Endothelial cell of umbilical vein (primary cell): ENCODE data around the gene SMTNL2. TPM values are rescaled to one million over a fixed set of nuclear protein-coding genes. Genes with fewer than 3 reads are reported as not detected.

Experiments
- BruUV-seq: library from RNA; stranded (reverse); fragments of 400-500 nt; replicated peaks from 2 replicates; lab custom pipeline; 2021; lab: Mats Ljungman, UMichigan
- CTCF ChIA-PET: fragments of 300-600, 350-600 bp; sonication (Branson Sonifier 250); formaldehyde crosslinking; loops from one replicate; lab custom pipeline; 2021; ENCODE audit warnings: antibody characterized with exemption, inconsistent platforms; lab: Charles Lee
- POLR2A ChIA-PET: fragments of 300-600, 350-600 bp; sonication (Branson Sonifier 250); formaldehyde crosslinking; loops from one replicate; lab custom pipeline; 2021; ENCODE audit warnings: antibody characterized with exemption, inconsistent platforms; lab: Charles Lee
- DNase-seq: peaks from one replicate; pipeline ENCODE4 v3.0.0-alpha.2; 2011; ENCODE audit warnings: low read depth, low spot score
- FAIRE-seq: peaks from 2 replicates; lab custom pipeline; 2011; peaks lifted over from hg19 to GRCh38; lab: Jason Lieb, UNC
- H2AFZ ChIP-seq: 2 replicates; pipeline ENCODE4 v1.6.0; 2012; ENCODE audit warnings: low read depth, low read length, control low read depth, inconsistent platforms
- H3K27ac ChIP-seq: 2 replicates; pipeline ENCODE4 v1.5.1; 2011; ENCODE audit warnings: low read depth, mild to moderate bottlenecking, control low read depth, low read length, moderate library complexity; ENCODE audit not compliant: insufficient read depth
- H3K27me3 ChIP-seq, 2 experiments: 2 replicates each; pipeline versions ENCODE4 v1.6.0 to v1.6.1; 2011; ENCODE audit warnings: low read length in 2 of 2, mixed read lengths in 1 of 2; ENCODE audit not compliant: control insufficient read depth in 2 of 2, insufficient read depth in 2 of 2
- H3K36me3 ChIP-seq, 2 experiments: 2 replicates in 1 of 2; 3 replicates in 1 of 2; pipeline ENCODE4 v1.5.1; 2011; ENCODE audit warnings: low read length in 2 of 2, mild to moderate bottlenecking in 1 of 2, moderate library complexity in 1 of 2; ENCODE audit not compliant: control insufficient read depth in 2 of 2, insufficient read depth in 2 of 2; ENCODE audit errors: extremely low read depth in 1 of 2
- H3K4me1 ChIP-seq: 3 replicates; pipeline ENCODE4 v1.5.1; 2011; ENCODE audit warnings: mild to moderate bottlenecking, low read length; ENCODE audit not compliant: control insufficient read depth, insufficient read depth; ENCODE audit errors: extremely low read depth
- H3K4me2 ChIP-seq: 2 replicates; pipeline ENCODE4 v1.6.1; 2011; ENCODE audit warnings: low read length, control low read depth, mixed read lengths; ENCODE audit not compliant: insufficient read depth
- H3K4me3 ChIP-seq, 3 experiments: fragments of 200-600 bp in 1 of 3; sonication (generic), shearing (Covaris generic) in 1 of 3; replicated peaks in 1 of 3; 2 replicates each; pipeline ENCODE4 v1.5.1; 2011 to 2016; ENCODE audit warnings: control low read depth in 3 of 3, low read length in 3 of 3, mild to moderate bottlenecking in 2 of 3, inconsistent platforms in 1 of 3, low read depth in 1 of 3, moderate library complexity in 1 of 3; ENCODE audit not compliant: insufficient read depth in 1 of 3
- H3K79me2 ChIP-seq: 2 replicates; pipeline ENCODE4 v1.6.0; 2012; ENCODE audit warnings: low read length, inconsistent platforms; ENCODE audit not compliant: control insufficient read depth, insufficient read depth
- H3K9ac ChIP-seq: replicated peaks from 2 replicates; pipeline ENCODE3; 2011; ENCODE audit warnings: low read length, control low read depth; ENCODE audit not compliant: insufficient read depth; ENCODE audit errors: extremely low read depth
- H3K9me1 ChIP-seq: replicated peaks from 3 replicates; pipeline ENCODE4 v1.6.0; 2011; ENCODE audit warnings: mild to moderate bottlenecking, low read length; ENCODE audit not compliant: control insufficient read depth, insufficient read depth; ENCODE audit errors: extremely low read depth
- H3K9me3 ChIP-seq: replicated peaks from 2 replicates; pipeline ENCODE4 v1.5.1; 2012; ENCODE audit warnings: low read length, inconsistent platforms; ENCODE audit not compliant: control insufficient read depth, insufficient read depth
- H4K20me1 ChIP-seq: replicated peaks from 2 replicates; pipeline ENCODE3; 2011; ENCODE audit warnings: mild to moderate bottlenecking, low read length; ENCODE audit not compliant: control insufficient read depth, insufficient read depth; ENCODE audit errors: extremely low read depth
- CTCF ChIP-seq, 2 donors: IDR thresholded peaks; 1 replicate in 1 of 2; 2 replicates in 1 of 2; pipeline ENCODE4 v1.5.1; 2011; ENCODE audit warnings: low read length in 2 of 2, mild to moderate bottlenecking in 2 of 2, moderate library complexity in 2 of 2, control low read depth in 1 of 2, inconsistent platforms in 1 of 2, low read depth in 1 of 2; ENCODE audit not compliant: insufficient read depth in 1 of 2; ENCODE audit errors: extremely low read depth in 1 of 2
- EZH2 ChIP-seq: IDR thresholded peaks from 2 replicates; pipeline ENCODE4 v1.6.1; 2012; ENCODE audit warnings: borderline replicate concordance, low read depth, mild to moderate bottlenecking, moderate library complexity, low read length, inconsistent platforms; ENCODE audit not compliant: severe bottlenecking
- FOS ChIP-seq: IDR thresholded peaks from 2 replicates; pipeline ENCODE4 v1.6.1; 2011; ENCODE audit warnings: mild to moderate bottlenecking, low read length, moderate library complexity, borderline replicate concordance; ENCODE audit not compliant: insufficient read depth
- GATA2 ChIP-seq: IDR thresholded peaks from 2 replicates; pipeline ENCODE4 v1.7.0; 2011; ENCODE audit warnings: low read depth, mild to moderate bottlenecking, moderate library complexity, mixed read lengths, low read length; ENCODE audit not compliant: insufficient read length, insufficient read depth
- JUN ChIP-seq: IDR thresholded peaks from 2 replicates; pipeline ENCODE4 v1.6.1; 2011; ENCODE audit warnings: borderline replicate concordance, low read depth; ENCODE audit not compliant: insufficient read length, insufficient read depth
- MAX ChIP-seq: IDR thresholded peaks from 2 replicates; pipeline ENCODE4 v1.6.1; 2011; ENCODE audit not compliant: insufficient read depth, insufficient read length
- MYC ChIP-seq: IDR thresholded peaks from one replicate; pipeline ENCODE4 v1.6.1; 2011; ENCODE audit warnings: mild to moderate bottlenecking, low read depth, low read length
- POLR2A ChIP-seq: IDR thresholded peaks from 2 replicates; pipeline ENCODE4 v1.6.1; 2012; ENCODE audit warnings: low read depth, mild to moderate bottlenecking, control low read depth, low read length
- POLR2AphosphoS5 ChIP-seq: IDR thresholded peaks from 2 replicates; pipeline ENCODE4 v1.6.1; 2012; ENCODE audit warnings: low read depth, mild to moderate bottlenecking, control low read depth, low read length, moderate library complexity; ENCODE audit not compliant: insufficient read depth
- dilution Hi-C: fragments of 300-500 bp; cut with MboI; formaldehyde crosslinking; loops from one replicate; pipeline ENCODE4 v1.15.0; 2019; ENCODE audit warnings: low sequenced_read_pairs; ENCODE audit not compliant: extremely low pct_ligation_motif_present
- intact Hi-C: fragments of 100-400 bp; cut with micrococcal nuclease; formaldehyde crosslinking; loops from one replicate; pipeline ENCODE4 v1.10.0; 2022
- polyA plus RNA-seq, 4 experiments: library from polyadenylated mRNA; depleted of rRNA in 3 of 4; stranded (reverse) in 3 of 4; unstranded in 1 of 4; fragments of >200 nt; gene quantifications; 2 replicates each; pipeline versions ENCODE4 v1.2.1 to v1.2.3, GENCODE V29; 2011 to 2012; ENCODE audit warnings: missing spikeins in 1 of 4
- total RNA-seq: library from RNA; stranded (reverse); gene quantifications from 2 replicates; pipeline ENCODE4 v1.2.3, GENCODE V29; 2021

The SMTNL2 gene
- total and polyA plus RNA-seq, 2 donors (not counting 3 experiments of a cell fraction or from before 2014, with no cell fraction given): not detected

GRCh38 chr17:4598776-4599504, 14.6 kb downstream of the SMTNL2 start:
- H3K9me3 ChIP-seq: no peaks in the 10 kb centered on the region
- peaks cover 0 to 2% of the 10 kb centered on the region in 2 experiments for H3K27me3 ChIP-seq
- no peak overlapping the region for H2AFZ ChIP-seq
- CTCF ChIA-PET: interaction anchor here (3.0 kb wide), 1 partner anchor 32 kb away, joined by 14 read pairs; no protein-coding TSS in a partner anchor
- BruUV-seq: no TSS peak
- dilution Hi-C loops: no loop called here
- no peak overlapping the region for H3K27ac ChIP-seq
- H3K36me3 ChIP-seq: no peaks in the 10 kb centered on the region
- no peaks in the 10 kb centered on the region for H4K20me1 ChIP-seq
- H3K4me3 ChIP-seq: no peak overlapping the region
- intact Hi-C loops: no loop called here
- H3K79me2 ChIP-seq: no peaks in the 10 kb centered on the region
- H3K4me1 ChIP-seq: no peaks in the 10 kb centered on the region
- TF ChIP-seq POLR2AphosphoS5: no peak
- TF ChIP-seq FOS: no peak
- no peak for TF ChIP-seq CTCF (IDR thresholded peaks at IDR 0.05; ENCODE audit: extremely low read depth in 1 of 2, insufficient read depth in 1 of 2, low read depth in 1 of 2, low read length in 2 of 2)
- TF ChIP-seq MAX: no peak
- no peak for TF ChIP-seq EZH2
- no peak for TF ChIP-seq JUN
- TF ChIP-seq POLR2A: no peak
- TF ChIP-seq GATA2: no peak
- TF ChIP-seq MYC: no peak
- no peaks in the 10 kb centered on the region for H3K9me1 ChIP-seq
- POLR2A ChIA-PET: no interaction called here
- FAIRE-seq: no peak
- H3K9ac ChIP-seq: no peak overlapping the region
- H3K4me2 ChIP-seq: no peak overlapping the region
- DNase-seq: no peak
